H9 (cell line): Measurements from ENCODE around the gene ARHGEF12. TPM values are rescaled to one million over a fixed set of nuclear protein-coding genes. Genes with fewer than 3 reads are reported as not detected.

ENCODE experiments used
- DNase-seq: peaks from one replicate; pipeline ENCODE4 v3.0.0-alpha.2; 2017
- H2AFZ ChIP-seq: one replicate; pipeline ENCODE4 v1.6.1; 2013; ENCODE audit warnings: mild to moderate bottlenecking, low read length, control low read depth, moderate library complexity
- H2AK5ac ChIP-seq: 2 replicates; pipeline ENCODE4 v1.6.1; 2013; ENCODE audit warnings: low read length, control low read depth, mixed read lengths; ENCODE audit not compliant: insufficient read length
- H2BK120ac ChIP-seq: one replicate; pipeline ENCODE4 v1.6.1; 2013; ENCODE audit warnings: low read depth, mild to moderate bottlenecking, low read length, control low read depth, inconsistent platforms; ENCODE audit not compliant: poor library complexity, severe bottlenecking
- H2BK12ac ChIP-seq: 2 replicates; pipeline ENCODE4 v1.6.1; 2013; ENCODE audit warnings: low read length, control low read depth, mixed read lengths, low read depth; ENCODE audit not compliant: insufficient read length
- H2BK15ac ChIP-seq: 2 replicates; pipeline ENCODE4 v1.6.1; 2013; ENCODE audit warnings: low read depth, low read length, control low read depth
- H2BK20ac ChIP-seq: one replicate; pipeline ENCODE4 v1.6.1; 2013; ENCODE audit warnings: low read depth, mild to moderate bottlenecking, low read length, control low read depth, inconsistent platforms; ENCODE audit not compliant: poor library complexity, severe bottlenecking
- H2BK5ac ChIP-seq: 2 replicates; pipeline ENCODE4 v1.6.1; 2013; ENCODE audit warnings: low read length, control low read depth, mixed read lengths; ENCODE audit not compliant: insufficient read length
- H3K14ac ChIP-seq: 2 replicates; pipeline ENCODE4 v1.6.1; 2013; ENCODE audit warnings: low read length, control low read depth; ENCODE audit not compliant: insufficient read depth
- H3K18ac ChIP-seq: 2 replicates; pipeline ENCODE4 v1.6.1; 2013; ENCODE audit warnings: low read depth, mild to moderate bottlenecking, mixed read lengths, low read length, control low read depth; ENCODE audit not compliant: insufficient read length
- H3K23ac ChIP-seq: 2 replicates; pipeline ENCODE4 v1.6.1; 2013; ENCODE audit warnings: low read length, control low read depth, mixed read lengths, low read depth; ENCODE audit not compliant: insufficient read length
- H3K23me2 ChIP-seq: 2 replicates; pipeline ENCODE4 v1.6.1; 2013; ENCODE audit warnings: low read depth, mild to moderate bottlenecking, mixed read lengths, low read length, control low read depth; ENCODE audit not compliant: insufficient read length, poor library complexity, severe bottlenecking
- H3K27ac ChIP-seq: 2 replicates; pipeline ENCODE4 v1.5.1; 2013; ENCODE audit warnings: low read length, control low read depth, mixed read lengths, low read depth; ENCODE audit not compliant: insufficient read length
- H3K27me3 ChIP-seq: 2 replicates; pipeline ENCODE4 v1.6.1; 2013; ENCODE audit warnings: low read length, control low read depth, inconsistent platforms; ENCODE audit not compliant: insufficient read depth
- H3K4ac ChIP-seq: 2 replicates; pipeline ENCODE4 v1.6.1; 2013; ENCODE audit warnings: low read depth, mild to moderate bottlenecking, control low read depth, inconsistent platforms, low read length, moderate library complexity
- H3K4me1 ChIP-seq: 2 replicates; pipeline ENCODE4 v1.6.1; 2013; ENCODE audit warnings: low read length, control low read depth, inconsistent platforms; ENCODE audit not compliant: insufficient read depth
- H3K4me2 ChIP-seq: 2 replicates; pipeline ENCODE4 v1.6.1; 2013; ENCODE audit warnings: low read length, control low read depth, mixed read lengths; ENCODE audit not compliant: insufficient read length, insufficient read depth
- H3K56ac ChIP-seq: 2 replicates; pipeline ENCODE4 v1.6.1; 2013; ENCODE audit warnings: low read depth, mild to moderate bottlenecking, mixed read lengths, low read length, control low read depth; ENCODE audit not compliant: insufficient read length
- H3K79me1 ChIP-seq: 2 replicates; pipeline ENCODE4 v1.6.1; 2013; ENCODE audit warnings: low read depth, mild to moderate bottlenecking, moderate library complexity, low read length, control low read depth, inconsistent platforms; ENCODE audit not compliant: insufficient read depth, poor library complexity, severe bottlenecking
- H3K79me2 ChIP-seq: 2 replicates; pipeline ENCODE4 v1.6.1; 2013; ENCODE audit warnings: low read length, control low read depth, inconsistent platforms; ENCODE audit not compliant: insufficient read depth
- H3K9ac ChIP-seq: 2 replicates; pipeline ENCODE4 v1.6.1; 2013; ENCODE audit warnings: low read length, control low read depth, mixed read lengths; ENCODE audit not compliant: insufficient read length; ENCODE audit errors: extremely low read depth
- H3K9me3 ChIP-seq: one replicate; pipeline ENCODE4 v1.6.1; 2013; ENCODE audit warnings: low read depth, low read length, inconsistent platforms; ENCODE audit not compliant: control insufficient read depth
- H3T11ph ChIP-seq: one replicate; pipeline ENCODE4 v1.6.1; 2013; ENCODE audit warnings: mild to moderate bottlenecking, low read length, control low read depth, inconsistent platforms
- H4K20me1 ChIP-seq: one replicate; pipeline ENCODE4 v1.6.1; 2013; ENCODE audit not compliant: control insufficient read depth, insufficient read length, insufficient read depth
- H4K5ac ChIP-seq: 2 replicates; pipeline ENCODE4 v1.6.1; 2013; ENCODE audit warnings: low read depth, mild to moderate bottlenecking, mixed read lengths, low read length, control low read depth; ENCODE audit not compliant: insufficient read length
- H4K8ac ChIP-seq: replicated peaks from 2 replicates; pipeline ENCODE4 v1.6.1; 2013; ENCODE audit warnings: low read length, control low read depth, mixed read lengths, low read depth; ENCODE audit not compliant: insufficient read length
- H4K91ac ChIP-seq: 2 replicates; pipeline ENCODE4 v1.6.1; 2013; ENCODE audit warnings: low read depth, mild to moderate bottlenecking, moderate library complexity, mixed read lengths, low read length, control low read depth; ENCODE audit not compliant: insufficient read length
- H3K27ac Mint-ChIP-seq, 3 experiments: 2 replicates in 2 of 3; 3 replicates in 1 of 3; pipeline ENCODE4 v1.8.0; 2020 to 2021; ENCODE audit warnings: mixed read lengths in 3 of 3, mild to moderate bottlenecking in 1 of 3, moderate library complexity in 1 of 3
- H3K27me3 Mint-ChIP-seq: 2 replicates; pipeline ENCODE4 v1.8.0; 2021; ENCODE audit warnings: low read depth, mild to moderate bottlenecking, moderate library complexity, mixed read lengths
- H3K36me3 Mint-ChIP-seq, 3 experiments: 2 replicates in 2 of 3; 3 replicates in 1 of 3; pipeline ENCODE4 v1.8.0; 2020 to 2021; ENCODE audit warnings: low read depth in 3 of 3, mixed read lengths in 3 of 3; ENCODE audit not compliant: insufficient read depth in 1 of 3
- H3K4me1 Mint-ChIP-seq, 2 experiments: 2 replicates each; pipeline ENCODE4 v1.8.0; 2020; ENCODE audit warnings: mixed read lengths in 2 of 2
- H3K4me3 Mint-ChIP-seq, 2 experiments: 2 replicates in 1 of 2; 3 replicates in 1 of 2; pipeline ENCODE4 v1.8.0; 2020 to 2021; ENCODE audit warnings: mild to moderate bottlenecking in 2 of 2, mixed read lengths in 2 of 2, moderate library complexity in 1 of 2
- H3K9me3 Mint-ChIP-seq, 2 experiments: 2 replicates in 1 of 2; 3 replicates in 1 of 2; pipeline ENCODE4 v1.8.0; 2020; ENCODE audit warnings: mild to moderate bottlenecking in 2 of 2, mixed read lengths in 2 of 2, moderate library complexity in 1 of 2
- CTCF ChIP-seq: fragments of 200-600 bp; sonication (generic); conservative IDR thresholded peaks from 3 replicates; pipeline ENCODE4 v1.8.0; 2021; ENCODE audit warnings: antibody characterized with exemption, mild to moderate bottlenecking
- WGBS: extraction: QIAGEN DNeasy Blood & Tissue Kit; methylation state at CpG from one replicate; pipeline ENCODE4 v1.1.7; 2013; ENCODE audit warnings: missing lambda C conversion rate, low lambda C conversion rate, mixed read lengths; ENCODE audit not compliant: insufficient read length; ENCODE audit errors: extremely low coverage; 5-methylcytosine and 5-hydroxymethylcytosine counted together
- total RNA-seq: library from RNA; stranded (reverse); gene quantifications from 2 replicates; pipeline ENCODE4 v1.2.1, GENCODE V29; 2021

The ARHGEF12 gene
- total RNA-seq, 1 experiment from 2014 or later = 27.0 TPM

GRCh38 chr11:120376547-120377182, 40.5 kb downstream of the ARHGEF12 start:
- Histone ChIP-seq H2BK15ac (no peak overlapping the region), H3K27ac (no peak overlapping the region), H2AFZ (no peak overlapping the region), H3K23me2 (no peaks in the 10 kb centered on the region), H3K9me3 (no peaks in the 10 kb centered on the region), H3K14ac (no peak overlapping the region), H2AK5ac (no peak overlapping the region), H3K23ac (no peak overlapping the region), H4K91ac (no peak overlapping the region), H2BK120ac (no peak overlapping the region), H3K79me1 (no peaks in the 10 kb centered on the region), H3K4me1 (no peaks in the 10 kb centered on the region), H3K4ac (no peak overlapping the region), H2BK12ac (no peak overlapping the region), H4K8ac (no peak overlapping the region), H3K9ac (no peak overlapping the region), H3K27me3 (no peaks in the 10 kb centered on the region), H3K56ac (no peak overlapping the region), H2BK20ac (no peak overlapping the region), H3K79me2 (peaks cover 2% of the 10 kb centered on the region; the same call in 1 of the 2 replicates), H4K20me1 (no peaks in the 10 kb centered on the region), H3K4me2 (no peak overlapping the region), H3K18ac (no peak overlapping the region), H3T11ph (no peak overlapping the region), H2BK5ac (no peak overlapping the region), H4K5ac (no peak overlapping the region)
- Mint-ChIP-seq H3K9me3 (peaks cover 15 to 18% of the 10 kb centered on the region in 2 experiments), H3K27ac (no peak overlapping the region), H3K27me3 (no peaks in the 10 kb centered on the region), H3K36me3 (peaks cover 17 to 24% (median 19%) of the 10 kb centered on the region in 3 experiments), H3K4me3 (no peak overlapping the region), H3K4me1 (peaks cover 12 to 16% of the 10 kb centered on the region in 2 experiments)
- WGBS = no CpG with 5 or more reads among the region's 6 CpGs
- no peak for DNase-seq
- TF ChIP-seq CTCF = no peak
